ENCODE results near the gene HDAC4.
"Not testable (repeated sequence)": the region's sequence is repeated elsewhere in the genome, so short reads cannot be mapped to it uniquely, and the experiment has no call there.

Gene HDAC4

DNA sequence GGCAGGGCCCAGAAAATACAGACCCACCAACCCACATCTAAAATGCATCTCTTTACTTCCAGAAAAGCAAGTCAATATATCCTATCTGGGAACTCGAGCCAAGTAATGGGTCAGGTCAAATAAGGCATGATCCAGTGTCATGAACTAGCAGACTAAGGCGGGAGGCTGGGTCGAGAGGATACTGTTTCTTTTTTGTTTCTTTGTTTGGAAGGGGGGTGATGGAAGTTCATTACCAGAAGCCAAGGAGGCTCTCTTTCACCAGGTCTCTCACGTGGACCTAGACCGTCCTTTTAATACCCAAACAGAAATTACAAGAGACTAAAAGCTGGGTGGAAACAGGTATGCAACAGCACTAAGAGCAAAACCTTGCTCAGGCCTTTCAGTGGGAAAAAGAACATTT is 108.3 kb downstream of the HDAC4 start:
- no peak for DNase-seq

DNA sequence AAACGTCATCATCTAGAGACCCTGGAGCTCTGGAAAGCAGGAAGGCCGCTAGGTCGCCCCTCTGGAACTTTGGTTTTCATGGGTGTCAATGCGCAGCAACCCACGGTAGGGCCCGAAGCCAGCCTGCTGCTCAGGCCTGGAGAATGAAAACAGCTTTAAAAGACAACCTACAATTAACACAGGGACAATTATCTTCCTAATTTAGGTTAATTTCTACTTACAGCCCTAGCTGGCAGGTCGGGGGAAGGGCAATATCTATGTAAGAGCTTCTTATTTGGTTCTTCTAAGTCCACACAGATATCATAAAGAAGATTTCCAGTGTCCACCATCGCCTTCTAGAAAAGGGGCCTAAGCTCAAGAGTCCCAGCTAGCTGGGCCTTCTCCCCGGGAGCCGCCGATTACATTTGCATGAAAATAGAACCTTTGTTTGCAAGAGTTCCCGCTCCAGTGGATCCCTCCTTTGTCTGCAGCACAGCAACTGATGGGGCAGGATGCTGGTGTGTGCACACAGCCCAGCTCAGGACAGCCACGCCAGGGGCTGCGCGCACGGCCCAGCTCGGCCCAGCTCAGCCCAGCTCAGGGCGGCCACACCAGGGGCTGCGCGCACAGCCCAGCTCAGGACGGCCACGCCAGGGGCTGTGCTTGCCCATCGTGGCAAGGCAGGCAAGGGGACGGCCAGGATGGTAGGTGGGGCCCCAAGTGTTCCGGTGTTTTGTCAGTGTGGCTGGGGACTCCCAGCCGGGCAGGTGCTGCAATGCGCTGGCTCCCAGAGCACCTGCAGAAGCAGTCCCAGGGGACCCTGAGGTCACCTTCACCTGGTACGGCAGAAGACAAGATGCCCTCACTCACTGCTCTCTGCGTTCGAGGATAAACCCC is 109.1 kb downstream of the HDAC4 start:
- no peak for DNase-seq

DNA sequence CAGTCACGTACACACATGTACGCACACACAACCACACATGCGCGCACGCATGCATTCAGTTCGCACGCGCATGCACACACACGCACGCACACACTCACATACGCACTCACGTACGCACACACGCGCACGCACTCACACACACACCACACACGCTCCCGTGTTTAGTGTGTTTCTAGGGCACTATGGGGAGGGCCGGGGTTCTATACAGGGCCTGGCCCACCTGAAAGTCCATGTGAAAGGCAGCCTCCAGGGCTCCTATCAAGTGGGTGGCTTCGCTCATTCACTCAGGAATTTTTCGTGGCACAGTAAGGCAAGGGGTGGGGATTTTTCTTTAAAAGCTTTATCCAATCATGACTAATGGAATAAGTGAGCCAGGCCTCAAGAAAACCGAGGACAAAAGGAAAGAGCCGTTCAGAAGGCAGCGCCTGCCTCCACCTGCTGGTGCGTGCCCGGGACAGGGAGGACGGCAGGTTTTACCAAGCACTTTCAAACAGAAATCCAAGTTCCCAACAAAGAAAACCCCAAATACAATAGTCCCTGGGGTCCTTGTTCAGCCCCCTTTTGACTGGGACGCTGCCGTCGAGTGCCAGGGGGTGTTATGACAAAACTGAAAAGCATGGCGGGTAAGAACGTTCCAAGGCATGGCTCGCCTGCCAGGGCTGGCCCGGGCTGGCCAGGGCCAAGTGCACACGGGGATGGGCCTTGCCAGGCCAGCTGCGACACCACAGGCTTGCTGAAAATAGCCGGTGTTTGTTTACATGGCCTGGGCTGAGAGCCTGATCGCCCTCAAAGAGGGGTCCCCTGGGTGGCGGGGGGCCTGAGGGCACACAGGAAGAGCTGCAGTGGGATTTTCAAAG is 110.0 kb downstream of the HDAC4 start:
- DNase-seq, result no peak

DNA sequence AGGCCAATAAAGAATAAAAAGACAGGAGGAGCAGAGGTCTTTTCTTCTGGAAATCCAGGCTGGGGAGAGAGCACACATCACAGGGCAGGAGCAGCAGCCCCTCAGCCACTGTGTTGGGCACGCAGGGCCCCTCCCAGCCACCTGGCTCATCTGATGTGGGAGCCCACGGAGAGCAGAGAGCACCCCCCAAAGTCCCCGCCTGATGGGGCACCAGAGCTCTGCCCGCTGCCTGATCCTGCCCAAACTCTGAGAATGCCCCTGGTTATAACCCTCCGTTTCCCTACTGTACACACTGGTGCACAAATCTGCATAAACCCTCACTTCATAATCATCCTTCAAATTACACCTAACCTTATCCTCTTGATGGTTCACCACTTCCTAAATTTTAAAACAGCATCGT is 111.3 kb downstream of the HDAC4 start:
- no peak for DNase-seq

DNA sequence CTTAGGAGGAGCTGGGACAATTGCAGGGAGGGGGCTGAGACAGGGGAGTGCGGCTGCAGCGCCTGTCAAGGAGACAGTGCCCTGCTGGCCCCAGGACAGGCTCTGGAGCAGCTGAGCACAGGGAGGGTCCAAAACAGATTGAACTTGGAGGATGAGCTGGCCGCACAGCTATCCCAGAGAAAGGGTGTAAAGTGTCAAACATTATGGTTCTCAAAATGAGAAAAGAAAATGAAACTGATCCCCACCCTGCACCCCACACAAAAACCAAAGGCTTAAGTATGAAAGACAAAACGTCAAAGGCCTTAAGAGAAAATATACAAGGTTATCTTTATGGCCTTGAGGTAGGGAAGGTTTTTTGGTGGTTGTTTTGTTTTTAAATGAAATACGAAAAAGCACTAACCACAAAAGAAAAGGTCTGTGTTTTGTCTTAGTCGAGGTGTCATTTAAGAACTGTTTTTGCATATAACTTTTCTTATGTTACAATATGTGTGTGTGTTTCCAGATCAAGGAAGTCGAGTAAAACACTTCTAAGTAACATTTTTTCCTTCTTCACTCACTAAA is 111.8 kb downstream of the HDAC4 start:
- DNase-seq, result no peak

DNA sequence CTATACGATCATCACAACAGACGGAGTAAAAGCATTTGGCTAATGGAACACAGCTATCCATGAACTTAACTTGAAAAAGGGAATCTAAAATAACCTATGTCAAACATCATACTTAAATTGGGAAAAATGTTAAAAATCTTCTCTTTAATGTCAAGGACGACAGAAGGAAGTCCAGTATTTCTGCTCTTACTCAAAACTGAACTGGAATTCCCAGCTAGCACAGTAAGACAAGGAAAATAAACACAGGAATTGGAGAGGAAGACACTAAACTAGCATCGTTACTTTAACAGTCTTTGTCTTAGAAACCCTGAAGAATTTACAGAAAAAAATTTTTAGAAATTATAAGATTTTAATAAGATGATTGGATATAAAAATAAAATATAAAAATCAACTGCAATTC is 112.6 kb downstream of the HDAC4 start:
- DNase-seq, result no peak

DNA sequence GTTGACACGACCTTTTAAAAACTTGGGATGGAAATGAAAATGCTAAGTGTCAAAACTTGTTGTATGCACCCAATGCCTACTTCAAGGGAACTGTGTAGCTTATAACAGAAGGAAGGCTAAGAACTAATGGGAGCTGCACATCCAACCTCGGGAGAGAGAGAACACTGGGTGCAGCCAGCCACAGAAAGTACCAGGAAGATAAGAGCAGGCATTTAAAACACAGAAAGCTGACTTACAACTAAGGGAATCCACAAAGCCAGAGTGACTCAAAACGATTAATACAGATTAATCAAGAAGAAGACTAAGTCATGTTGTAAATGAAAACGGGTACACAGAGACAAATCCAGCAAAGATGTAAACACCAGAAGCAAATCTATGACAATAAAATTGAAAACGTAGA is 113.4 kb downstream of the HDAC4 start:
- DNase-seq, result no peak

DNA sequence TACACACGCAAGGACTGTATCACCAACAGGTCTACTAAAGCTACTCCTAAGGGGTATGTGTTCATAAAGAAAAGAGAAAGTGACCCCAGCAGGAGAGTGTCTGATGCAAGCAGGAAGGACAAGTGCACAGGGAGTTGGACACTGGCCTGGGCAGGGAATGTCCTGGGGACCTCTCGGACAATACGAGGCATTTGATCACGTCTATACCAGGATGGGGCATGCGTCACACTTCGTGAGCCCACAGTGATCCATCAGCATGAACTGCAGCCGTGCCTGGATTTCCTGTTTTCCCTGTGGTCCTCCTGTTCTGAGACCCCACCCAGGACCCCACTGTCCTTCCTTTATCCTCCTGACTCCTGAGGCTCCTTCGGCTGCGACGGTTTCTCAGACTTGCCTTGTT is 113.9 kb downstream of the HDAC4 start:
- DNase-seq, result no peak

DNA sequence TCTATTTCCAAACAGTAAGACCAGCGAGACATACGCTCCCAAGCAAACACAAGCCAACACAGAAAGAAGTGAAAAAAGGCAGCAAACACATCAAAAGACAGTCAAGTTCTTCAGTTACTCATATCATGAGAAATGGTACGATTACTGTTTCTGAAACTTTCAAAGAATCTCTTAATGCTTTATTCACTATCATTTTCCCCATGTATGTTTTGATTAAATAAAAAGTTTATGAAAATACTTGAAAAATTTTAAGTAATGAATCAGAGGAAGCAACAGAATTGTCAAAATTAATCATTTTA is 114.9 kb downstream of the HDAC4 start:
- DNase-seq, result no peak

DNA sequence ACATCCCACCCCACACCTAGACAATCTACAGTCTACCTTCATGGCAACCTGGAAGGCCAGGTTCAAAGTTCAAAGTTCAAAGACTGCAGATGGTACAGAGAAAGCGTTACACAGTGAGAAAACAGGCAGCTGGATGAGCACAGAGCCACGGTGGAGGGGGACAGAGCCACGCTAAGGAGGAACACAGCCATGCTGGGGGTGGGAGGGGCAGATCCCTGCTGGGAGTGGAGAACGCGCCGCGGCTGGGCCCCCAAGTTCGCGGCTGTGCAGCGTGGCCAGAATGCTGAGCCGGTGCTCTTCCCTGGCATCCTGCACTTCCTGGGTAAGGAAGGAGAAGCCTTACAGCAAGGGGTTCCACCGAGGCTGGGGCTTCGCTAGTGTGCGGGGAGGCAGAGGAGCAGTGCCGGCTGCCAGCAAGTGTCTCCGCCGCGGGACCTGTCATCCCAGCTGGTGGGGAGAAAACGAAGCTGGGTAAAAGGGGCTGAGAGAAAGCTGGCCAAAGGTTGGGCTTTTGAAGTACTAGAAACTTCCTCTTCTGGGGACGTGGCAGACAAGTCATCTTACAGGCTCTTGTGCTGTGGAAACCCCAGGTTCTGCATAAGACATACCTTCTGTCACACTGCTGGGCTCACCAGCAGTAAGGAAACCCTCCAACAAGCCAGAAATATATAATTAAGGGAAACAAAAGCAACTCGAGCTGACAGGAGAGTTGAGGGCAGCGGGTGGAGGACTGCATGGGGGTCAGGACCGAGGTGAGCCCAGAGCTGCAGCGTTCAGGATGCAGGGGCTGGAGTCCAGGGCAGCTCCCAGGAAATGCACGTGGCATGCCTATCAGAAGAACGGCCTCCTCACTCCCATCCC is 115.5 kb downstream of the HDAC4 start:
- no peak for DNase-seq

DNA sequence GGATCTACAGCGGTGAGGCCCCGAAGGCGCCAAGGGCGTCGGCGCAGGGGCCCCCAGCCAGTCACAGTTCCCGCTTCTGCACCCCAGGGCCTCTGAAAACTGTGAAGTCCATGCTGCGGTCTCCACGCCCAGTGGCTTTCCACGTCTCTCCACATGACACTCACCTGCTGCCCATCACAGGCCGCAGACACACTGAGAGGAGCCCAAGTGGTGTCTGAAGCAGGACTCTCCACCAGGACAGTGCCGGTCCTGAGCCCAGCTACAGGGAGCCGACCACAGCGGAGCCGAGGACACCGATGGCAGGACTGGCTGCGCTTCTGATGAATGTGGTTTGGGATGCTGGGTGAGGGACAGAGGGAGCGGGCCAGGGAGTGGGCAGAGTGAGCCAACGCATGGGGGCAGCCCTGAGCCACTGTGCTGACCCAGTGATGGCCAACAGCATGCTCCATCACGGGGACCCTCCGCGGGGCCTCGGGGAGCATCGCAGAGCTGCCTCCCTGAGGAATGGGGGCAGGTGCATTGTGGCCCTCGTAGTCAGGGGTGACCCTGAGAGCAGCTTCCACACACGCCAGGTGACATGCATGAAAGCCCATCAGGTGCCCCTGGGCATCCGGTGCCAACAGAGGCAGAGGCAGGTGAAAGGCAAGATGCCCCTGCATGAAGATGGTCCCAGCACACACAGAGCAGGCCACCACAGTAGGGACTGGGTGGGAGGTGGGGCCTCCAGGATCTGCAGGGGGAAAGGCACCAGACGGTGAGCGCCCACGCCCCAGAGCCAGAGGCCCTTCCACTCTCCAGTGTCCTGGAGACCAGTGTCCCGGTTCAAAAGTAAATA is 116.6 kb downstream of the HDAC4 start:
- no peak for DNase-seq

DNA sequence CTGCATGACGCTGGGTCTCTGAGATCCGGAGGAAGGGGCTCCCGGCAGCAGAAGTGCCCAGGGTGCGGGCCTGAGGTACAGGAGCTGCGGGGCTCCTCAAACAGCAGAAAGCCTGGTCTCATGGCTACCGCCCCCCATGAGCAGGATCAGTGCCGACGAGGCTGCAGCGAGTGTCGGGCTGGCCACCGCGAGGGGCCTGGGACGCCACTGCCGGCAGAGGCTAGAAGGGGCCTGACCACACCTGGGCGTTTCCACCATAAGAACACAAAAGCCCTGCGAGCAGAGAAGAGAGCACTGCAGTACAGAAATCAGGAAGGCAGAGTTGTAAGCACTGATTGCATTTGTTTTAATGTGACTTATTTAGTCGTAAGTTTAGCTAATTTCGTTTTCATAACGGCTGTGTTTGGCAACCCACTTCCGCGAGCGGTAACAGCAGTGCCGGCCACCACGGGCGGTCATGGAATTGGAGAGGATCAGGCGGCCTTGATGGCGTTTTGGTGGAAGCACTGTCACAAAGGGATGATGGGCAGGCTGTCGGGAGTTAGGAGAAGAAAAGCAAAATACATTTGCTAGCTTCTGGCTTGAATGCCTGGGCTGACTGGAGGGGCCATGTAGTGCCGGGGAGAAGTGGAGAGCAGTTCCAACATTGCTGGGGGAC is 117.4 kb downstream of the HDAC4 start:
- no peak for DNase-seq

DNA sequence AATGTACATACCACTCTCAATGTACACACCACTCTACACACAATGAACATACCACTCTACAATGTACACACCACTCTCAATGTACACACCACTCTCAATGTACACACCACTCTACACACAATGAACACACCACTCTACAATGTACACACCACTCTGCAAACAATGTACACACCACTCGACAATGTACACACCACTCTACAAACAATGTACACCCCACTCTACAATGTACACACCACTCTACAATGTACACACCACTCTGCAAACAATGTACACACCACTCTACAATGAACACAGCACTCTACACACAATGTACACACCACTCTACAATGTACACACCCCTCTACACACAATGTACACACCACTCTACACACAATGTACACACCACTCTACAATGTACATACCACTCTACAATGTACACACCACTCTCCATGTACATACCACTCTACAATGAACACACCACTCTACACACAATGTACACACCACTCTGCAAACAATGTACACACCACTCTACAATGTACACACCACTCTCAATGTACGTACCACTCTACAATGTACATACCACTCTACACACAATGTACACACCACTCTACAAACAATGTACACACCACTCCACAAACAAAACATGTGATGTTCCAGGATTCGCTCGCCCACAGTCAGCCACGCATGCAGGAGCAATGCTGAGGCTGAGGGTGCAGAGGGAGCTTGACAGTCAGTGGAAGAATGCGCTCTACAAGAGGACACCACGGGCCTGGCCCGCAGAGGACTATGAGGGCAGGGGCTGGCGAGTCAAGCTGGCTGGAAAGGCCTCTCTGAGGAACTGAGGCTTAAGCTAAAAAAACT is 118.2 kb downstream of the HDAC4 start:
- no peak for DNase-seq

DNA sequence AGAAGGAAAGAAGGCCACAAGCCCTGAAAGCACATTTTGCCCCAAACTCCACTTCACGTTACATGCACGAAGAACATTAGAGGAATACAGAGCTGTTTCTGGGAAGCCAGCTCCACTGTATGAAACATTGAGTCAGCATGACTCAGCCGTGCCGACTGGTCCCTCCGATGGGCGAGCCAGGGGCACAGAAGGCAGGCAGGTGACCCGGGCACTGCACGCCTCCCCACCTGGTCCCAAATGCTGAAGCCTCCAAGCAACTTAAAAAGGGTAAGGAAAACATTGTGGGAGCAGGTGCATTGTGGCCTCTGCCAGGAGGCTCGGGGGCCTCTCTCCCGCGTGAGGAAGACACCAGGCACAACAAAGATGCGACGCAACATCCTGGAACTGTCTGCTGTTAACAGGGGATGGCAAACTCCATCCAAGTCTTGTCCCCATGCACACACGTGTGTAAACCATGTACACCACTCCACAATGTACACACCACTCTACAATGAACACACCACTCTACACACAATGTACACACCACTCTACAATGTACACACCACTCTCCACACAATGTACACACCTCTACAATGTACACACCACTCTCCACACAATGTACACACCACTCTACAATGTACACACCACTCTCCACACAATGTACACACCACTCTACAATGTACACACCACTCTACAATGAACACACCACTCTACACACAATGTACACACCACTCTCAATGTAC is 120.4 kb downstream of the HDAC4 start:
- DNase-seq, result not testable (repeated sequence)

DNA sequence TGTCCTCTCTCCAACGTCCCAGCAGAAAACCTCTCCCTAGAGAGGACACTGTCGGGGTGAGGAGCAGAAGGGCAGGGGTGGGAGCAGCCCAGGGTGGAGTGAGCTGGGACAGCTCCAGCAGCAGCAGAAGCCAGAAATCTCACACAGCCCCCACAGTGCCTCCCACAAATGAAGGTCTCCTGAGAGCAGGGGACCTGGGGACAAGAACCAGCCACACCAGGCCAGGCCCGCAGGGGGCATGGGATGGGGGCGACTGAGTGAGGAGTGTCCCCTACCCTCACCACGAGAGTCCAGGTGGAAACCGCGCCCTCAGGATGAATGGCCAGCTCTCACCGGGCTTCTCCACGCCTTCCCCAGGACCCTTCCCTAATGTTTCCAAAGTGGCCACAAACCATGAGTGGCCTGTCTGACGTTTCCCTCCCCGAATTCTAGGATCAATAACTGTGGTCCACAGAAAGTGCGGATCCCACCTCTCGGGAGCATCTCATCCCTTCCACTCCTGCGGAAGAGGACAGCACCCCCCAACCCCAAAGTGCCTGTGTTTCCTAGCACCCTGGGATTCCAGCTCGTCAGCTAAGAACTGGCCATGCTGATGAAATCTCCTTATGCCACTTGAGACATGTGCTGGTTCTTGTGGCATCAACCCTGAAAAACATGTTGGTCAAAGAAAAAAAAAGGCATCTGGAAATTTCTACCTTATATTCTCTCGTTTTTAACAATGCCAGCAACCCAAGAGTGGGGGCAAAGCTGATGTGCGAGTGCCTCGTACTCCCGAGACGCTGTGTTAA is 121.1 kb downstream of the HDAC4 start:
- DNase-seq, result no peak

DNA sequence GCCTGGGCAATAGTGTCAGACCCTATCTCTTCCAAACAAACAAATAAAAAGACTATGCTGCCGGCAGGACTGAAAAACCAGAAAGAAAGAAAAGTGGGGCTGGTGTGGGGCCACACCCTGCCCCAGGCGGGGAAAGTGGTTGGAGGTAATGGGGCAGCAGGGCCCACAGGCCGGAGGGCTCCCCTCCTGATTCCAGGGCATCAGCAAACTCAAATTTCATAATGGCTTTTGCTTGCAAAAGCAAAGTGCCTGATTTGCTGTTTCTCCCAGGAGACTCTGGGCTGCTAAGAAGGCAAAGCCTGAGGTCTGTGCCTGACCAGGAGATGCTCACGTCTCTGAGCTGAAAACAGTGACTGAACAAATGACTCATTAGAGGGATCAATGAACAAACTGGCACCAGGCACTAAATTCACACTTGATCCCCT is 121.9 kb downstream of the HDAC4 start:
- DNase-seq, result no peak

DNA sequence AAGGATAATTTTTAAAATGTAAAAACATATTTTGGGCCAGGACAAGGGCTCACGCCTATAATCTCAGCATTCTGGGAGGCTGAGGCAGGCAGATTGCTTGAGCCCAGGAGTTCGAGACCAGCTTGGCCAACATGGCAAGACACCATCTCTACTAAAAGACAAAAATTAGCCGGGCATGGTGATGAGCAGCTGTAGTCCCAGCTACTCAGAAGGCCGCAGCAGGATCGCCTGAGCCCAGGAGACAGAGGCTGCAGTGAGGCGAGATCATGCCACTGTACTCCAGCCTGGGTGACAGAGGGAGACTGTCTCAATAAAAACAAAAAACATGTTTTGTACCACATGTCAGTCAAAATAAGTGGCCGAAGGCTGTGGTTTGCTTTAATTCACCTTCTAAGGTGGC is 122.5 kb downstream of the HDAC4 start:
- no peak for DNase-seq

DNA sequence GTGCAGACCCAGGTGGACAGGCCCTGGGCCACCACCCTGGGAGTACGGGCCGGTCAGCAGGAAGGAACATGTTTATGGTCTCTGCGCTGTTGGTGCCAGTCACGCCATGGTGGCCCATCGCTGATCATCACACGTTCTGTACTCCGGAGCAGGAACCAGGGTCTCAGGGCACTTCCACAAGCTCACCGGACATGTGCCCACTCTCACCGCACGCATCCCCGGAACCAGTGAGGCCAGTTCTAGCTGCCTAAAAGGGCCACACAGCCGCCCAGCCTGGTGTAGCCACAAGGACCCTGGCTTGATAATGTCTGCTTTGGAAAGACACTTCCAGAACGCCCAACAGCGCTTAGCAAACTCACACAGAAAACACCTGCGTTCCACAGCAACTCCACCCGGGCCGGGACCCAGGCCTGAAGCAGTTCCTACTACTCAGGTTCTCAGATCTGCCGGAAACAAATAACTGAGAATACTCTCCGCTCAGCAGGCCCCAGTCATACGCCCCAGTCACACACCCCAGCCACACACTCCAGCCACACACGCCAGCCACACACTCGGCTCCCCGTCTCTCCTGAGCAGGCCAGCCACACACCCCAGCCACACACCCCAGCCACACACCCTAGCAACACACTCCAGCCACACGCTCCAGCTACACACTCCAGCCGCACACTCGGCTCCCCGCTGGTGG is 123.3 kb downstream of the HDAC4 start:
- no peak for DNase-seq

Data from amniotic stem cell (primary cell).